Activated CD4-positive, alpha-beta T cell treated with anti-CD3 and anti-CD28 coated beads, Interleukin-2, amount 50 U/mL, for 4 hours (primary cell): ENCODE measurements around the gene RARA.

ENCODE experiments used
- DNase-seq, 2 experiments: peaks; one replicate each; pipeline ENCODE4 v3.0.0-alpha.2; 2020

RARA gene

GRCh38 chr17:40330850-40331470 is 22.0 kb downstream of the RARA start:
- no peak for DNase-seq

GRCh38 chr17:40331743-40332641 is 23.0 kb downstream of the RARA start:
- DNase-seq = no peak

GRCh38 chr17:40333781-40334448 is 24.9 kb downstream of the RARA start:
- no peak for DNase-seq

GRCh38 chr17:40335620-40336019 is 26.6 kb downstream of the RARA start:
- DNase-seq = no peak

- no peak for DNase-seq
Observed at GRCh38 chr17:40337351-40337750, 28.4 kb downstream of the RARA start.

- no peak for DNase-seq
Observed at GRCh38 chr17:40338058-40338457, 29.1 kb downstream of the RARA start.

- no peak for DNase-seq
Observed at GRCh38 chr17:40338941-40339649, 30.1 kb downstream of the RARA start.

GRCh38 chr17:40340327-40340726 is 31.3 kb downstream of the RARA start:
- DNase-seq = no peak

- DNase-seq = peak; percentile 76 to 78
Observed at GRCh38 chr17:40340880-40341807, 32.2 kb downstream of the RARA start.

GRCh38 chr17:40341808-40342503 is 33.0 kb downstream of the RARA start:
- DNase-seq = no peak

GRCh38 chr17:40342504-40343218 is 33.7 kb downstream of the RARA start:
- DNase-seq = no peak

- DNase-seq = no peak
Observed at GRCh38 chr17:40343219-40344119, 34.5 kb downstream of the RARA start.

GRCh38 chr17:40344421-40345160 is 35.6 kb downstream of the RARA start:
- no peak for DNase-seq

- DNase-seq = no peak
Observed at GRCh38 chr17:40345161-40345993, 36.4 kb downstream of the RARA start.

GRCh38 chr17:40345994-40346764 is 37.2 kb downstream of the RARA start:
- DNase-seq = no peak

- no peak for DNase-seq
Observed at GRCh38 chr17:40346765-40347158, 37.8 kb downstream of the RARA start.
